Fibroblast of mammary gland (primary cell): ENCODE data around the gene LINGO3.

Source experiments
- DNase-seq: peaks from one replicate; pipeline ENCODE4 v3.0.0-alpha.2; 2010; ENCODE audit warnings: low read depth
- H3K4me3 ChIP-seq: 2 replicates; pipeline ENCODE4 v1.5.1; 2011; ENCODE audit warnings: low read depth, mild to moderate bottlenecking, low read length, moderate library complexity; ENCODE audit not compliant: control insufficient read depth
- CTCF ChIP-seq: conservative IDR thresholded peaks from 2 replicates; pipeline ENCODE4 v1.5.1; 2011; ENCODE audit warnings: low read depth, low read length, inconsistent platforms; ENCODE audit not compliant: control insufficient read depth, insufficient read depth

Gene LINGO3

GRCh38 chr19:2290441-2291184 is 17.3 kb downstream of the LINGO3 start:
- no peak for DNase-seq
- no peak for TF ChIP-seq CTCF
- no peak overlapping the region for H3K4me3 ChIP-seq

- H3K4me3 ChIP-seq = no peak overlapping the region
- no peak for DNase-seq
- TF ChIP-seq CTCF = no peak
These were observed 18.1 kb downstream of the LINGO3 start for GRCh38 chr19:2289714-2290435.

GRCh38 chr19:2288818-2289713 is 18.9 kb downstream of the LINGO3 start:
- H3K4me3 ChIP-seq = no peak overlapping the region
- DNase-seq = no peak
- TF ChIP-seq CTCF = no peak

GRCh38 chr19:2288338-2288817 is 19.6 kb downstream of the LINGO3 start:
- no peak for TF ChIP-seq CTCF
- DNase-seq = no peak
- H3K4me3 ChIP-seq = no peak overlapping the region

GRCh38 chr19:2287585-2288337 is 20.2 kb downstream of the LINGO3 start:
- no peak for TF ChIP-seq CTCF
- DNase-seq = no peak
- no peak overlapping the region for H3K4me3 ChIP-seq

- no peak overlapping the region for H3K4me3 ChIP-seq
- TF ChIP-seq CTCF = no peak
- no peak for DNase-seq
These were observed 21.4 kb downstream of the LINGO3 start for GRCh38 chr19:2286402-2287140.
